Activated CD4-positive, alpha-beta T cell treated with anti-CD3 and anti-CD28 coated beads, Interleukin-2, amount 10 ng/mL, durations not matched to agents 24 days and 14 days (primary cell): ENCODE measurements around the gene PILRA. TPM values are rescaled to one million over a fixed set of nuclear protein-coding genes. Genes with fewer than 3 reads are reported as not detected.

ENCODE experiments used
- DNase-seq: peaks from one replicate; pipeline ENCODE4 v3.0.0; 2022
- H3K27ac Mint-ChIP-seq: one replicate; pipeline ENCODE4 v1.8.0; 2022; ENCODE audit warnings: mild to moderate bottlenecking, mixed read lengths
- H3K27me3 Mint-ChIP-seq: one replicate; pipeline ENCODE4 v1.8.0; 2022; ENCODE audit warnings: mixed read lengths
- H3K36me3 Mint-ChIP-seq: one replicate; pipeline ENCODE4 v1.8.0; 2022; ENCODE audit warnings: low read depth, mild to moderate bottlenecking, mixed read lengths
- H3K4me1 Mint-ChIP-seq: one replicate; pipeline ENCODE4 v1.8.0; 2021; ENCODE audit warnings: mixed read lengths
- H3K4me3 Mint-ChIP-seq: one replicate; pipeline ENCODE4 v1.8.0; 2022; ENCODE audit warnings: mild to moderate bottlenecking, moderate library complexity, mixed read lengths
- H3K9me3 Mint-ChIP-seq: one replicate; pipeline ENCODE4 v1.8.0; 2021; ENCODE audit warnings: mixed read lengths
- intact Hi-C: fragments of 100-400 bp; cut with micrococcal nuclease; formaldehyde crosslinking; loops from one replicate; pipeline ENCODE4 v1.15.1; 2023
- total RNA-seq: library from RNA; stranded (reverse); gene quantifications from 2 replicates; pipeline ENCODE4 v1.2.3, GENCODE V29; 2022

PILRA gene
- total RNA-seq, 1 donor from 2014 or later, result 11.6 TPM

DNA sequence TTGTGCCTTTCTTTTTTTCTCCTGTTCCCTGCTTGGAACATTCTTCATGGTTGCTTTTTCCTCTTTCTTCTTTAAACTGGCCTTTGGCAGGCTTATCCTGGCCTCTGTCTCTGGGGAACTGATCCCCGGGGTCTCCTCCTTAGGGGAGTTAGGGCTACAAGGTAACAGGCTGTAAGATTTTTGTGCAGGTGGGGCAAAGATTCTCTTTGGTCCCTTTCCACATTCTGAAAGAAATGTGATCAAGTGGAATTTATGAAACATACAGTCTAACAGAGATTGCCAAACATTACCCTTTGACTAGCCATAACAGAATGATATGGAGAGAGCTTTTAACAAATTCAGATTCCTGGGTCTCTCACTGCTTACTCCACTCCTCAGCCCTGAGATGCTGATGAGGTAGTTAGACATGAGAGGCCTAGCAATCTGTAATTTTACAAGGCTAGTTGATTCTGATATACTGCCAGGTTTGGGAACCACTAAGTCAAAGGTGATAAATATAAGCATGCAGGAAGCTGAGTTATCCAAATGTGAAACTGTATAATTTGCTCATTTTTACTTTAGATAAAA lies 46.5 kb downstream of the PILRA start:
- no peaks in the 10 kb centered on the region for H3K9me3 Mint-ChIP-seq
- H3K36me3 Mint-ChIP-seq, result no peaks in the 10 kb centered on the region
- no peak for DNase-seq
- H3K4me3 Mint-ChIP-seq, result no peak overlapping the region
- H3K27me3 Mint-ChIP-seq, result peaks cover 4% of the 10 kb centered on the region
- no peaks in the 10 kb centered on the region for H3K4me1 Mint-ChIP-seq
- intact Hi-C loops, result no loop called here
- no peak overlapping the region for H3K27ac Mint-ChIP-seq

DNA sequence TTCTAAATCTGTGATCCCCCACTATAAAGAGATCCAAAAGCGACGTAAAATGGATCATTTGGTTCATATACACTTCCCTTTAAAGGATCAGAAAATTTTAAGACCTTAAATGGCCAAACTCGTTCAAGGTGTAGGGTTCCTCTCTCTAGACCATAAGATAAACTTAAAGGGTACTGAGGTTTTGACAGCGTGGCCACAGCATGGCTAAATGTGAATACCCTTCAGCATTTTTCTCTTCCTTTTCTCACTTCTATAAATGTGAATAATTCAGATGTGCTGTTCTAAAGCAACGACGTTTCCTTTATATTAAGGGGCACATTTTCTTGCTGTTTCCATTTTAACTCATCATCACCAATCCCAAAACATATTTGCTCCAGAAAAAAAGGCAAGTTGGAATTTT lies 50.0 kb downstream of the PILRA start:
- Mint-ChIP-seq H3K27me3 (peaks cover 11% of the 10 kb centered on the region), H3K27ac (no peak overlapping the region), H3K4me1 (peaks cover under 1% of the 10 kb centered on the region), H3K36me3 (no peaks in the 10 kb centered on the region), H3K9me3 (peaks cover 4% of the 10 kb centered on the region), H3K4me3 (no peak overlapping the region)
- intact Hi-C loops, result no loop called here
- no peak for DNase-seq

DNA sequence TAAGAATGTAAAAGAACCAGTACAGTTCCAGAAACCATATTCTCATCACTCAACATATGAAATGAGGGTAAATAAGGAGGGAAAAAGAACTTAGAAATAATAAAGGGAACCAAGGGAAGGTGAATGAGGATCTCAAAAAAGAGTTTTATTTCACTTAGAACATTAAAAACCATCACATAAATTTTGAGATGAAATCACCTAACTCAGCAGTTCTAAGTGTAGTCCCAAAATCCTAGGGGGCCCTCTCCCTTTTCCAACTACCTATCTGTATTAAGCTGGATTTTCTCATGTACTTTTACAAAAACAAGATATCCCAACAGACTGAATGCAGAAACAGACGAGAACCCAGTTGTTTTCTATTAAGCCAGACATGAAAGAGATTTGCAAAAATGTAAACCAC lies 52.1 kb downstream of the PILRA start:
- peaks cover 12% of the 10 kb centered on the region for H3K36me3 Mint-ChIP-seq
- intact Hi-C loops, result loop anchor here (5.0 kb wide), 1 partner anchor 278 kb away; the partner anchor contains the start of gene LAMTOR4
- peaks cover 4% of the 10 kb centered on the region for H3K9me3 Mint-ChIP-seq
- peaks cover 11% of the 10 kb centered on the region for H3K27me3 Mint-ChIP-seq
- no peak overlapping the region for H3K27ac Mint-ChIP-seq
- DNase-seq, result no peak
- peaks cover 12% of the 10 kb centered on the region for H3K4me1 Mint-ChIP-seq
- H3K4me3 Mint-ChIP-seq, result no peak overlapping the region

DNA sequence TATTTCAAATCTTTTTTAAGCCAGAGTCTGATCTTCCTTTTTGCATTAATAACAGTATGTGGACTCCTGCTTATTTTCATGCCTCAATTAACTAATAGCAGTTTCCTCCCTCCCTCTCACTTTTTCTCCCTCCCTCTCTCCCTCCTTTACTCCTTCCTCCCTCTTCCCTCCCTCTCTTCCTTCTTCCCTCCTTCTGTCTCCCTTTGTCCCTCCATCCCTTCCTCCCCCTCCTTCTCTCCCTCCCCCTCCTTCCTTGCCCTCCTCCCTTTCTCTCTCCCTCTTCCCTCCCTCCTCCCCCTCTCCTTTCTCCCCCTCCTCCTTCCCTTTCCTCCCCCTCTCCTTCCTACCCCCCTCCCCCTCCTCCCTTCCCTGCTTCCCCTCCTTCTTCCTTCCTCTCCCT lies 53.2 kb downstream of the PILRA start:
- Mint-ChIP-seq H3K27me3 (peaks cover 11% of the 10 kb centered on the region), H3K36me3 (peaks cover 17% of the 10 kb centered on the region), H3K27ac (no peak overlapping the region), H3K4me3 (no peak overlapping the region), H3K4me1 (peaks cover 17% of the 10 kb centered on the region), H3K9me3 (peaks cover 4% of the 10 kb centered on the region)
- intact Hi-C loops, result loop anchor here (5.0 kb wide), 1 partner anchor 279 kb away; the partner anchor contains the start of gene LAMTOR4
- no peak for DNase-seq

DNA sequence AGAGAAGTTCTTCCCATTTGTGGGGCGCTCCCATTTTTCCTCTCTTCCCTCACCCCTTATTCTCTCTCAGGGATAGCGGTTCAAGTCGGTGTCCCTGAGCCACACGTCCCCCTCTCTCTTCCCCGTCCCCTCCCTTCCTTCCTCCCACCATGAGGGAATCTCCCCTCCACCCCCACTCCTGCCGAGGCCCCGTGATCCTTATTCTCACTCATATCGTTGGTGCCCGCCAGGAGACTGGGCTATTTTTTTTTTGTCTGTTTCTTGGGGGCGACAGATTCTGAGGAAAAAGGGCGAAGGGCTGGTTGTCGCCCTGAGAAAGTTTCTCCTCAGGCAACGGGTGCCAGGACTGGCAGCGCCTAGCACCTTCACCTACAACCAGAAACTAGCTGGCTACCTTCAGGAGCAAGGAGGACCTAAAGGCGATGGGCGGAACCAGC lies 54.5 kb downstream of the PILRA start:
- Mint-ChIP-seq H3K9me3 (peaks cover 4% of the 10 kb centered on the region), H3K4me1 (peaks cover 30% of the 10 kb centered on the region), H3K27me3 (peaks cover 11% of the 10 kb centered on the region), H3K27ac (peak overlapping the region; percentile 97), H3K36me3 (peaks cover 27% of the 10 kb centered on the region), H3K4me3 (peak overlapping the region; percentile 95)
- intact Hi-C loops, result loop anchor here (1.0 to 5.0 kb wide), 11 partner anchors 9 to 955 kb away; partner anchors contain the start of genes AGFG2, CNPY4, LAMTOR4 and MBLAC1
- no peak for DNase-seq

DNA sequence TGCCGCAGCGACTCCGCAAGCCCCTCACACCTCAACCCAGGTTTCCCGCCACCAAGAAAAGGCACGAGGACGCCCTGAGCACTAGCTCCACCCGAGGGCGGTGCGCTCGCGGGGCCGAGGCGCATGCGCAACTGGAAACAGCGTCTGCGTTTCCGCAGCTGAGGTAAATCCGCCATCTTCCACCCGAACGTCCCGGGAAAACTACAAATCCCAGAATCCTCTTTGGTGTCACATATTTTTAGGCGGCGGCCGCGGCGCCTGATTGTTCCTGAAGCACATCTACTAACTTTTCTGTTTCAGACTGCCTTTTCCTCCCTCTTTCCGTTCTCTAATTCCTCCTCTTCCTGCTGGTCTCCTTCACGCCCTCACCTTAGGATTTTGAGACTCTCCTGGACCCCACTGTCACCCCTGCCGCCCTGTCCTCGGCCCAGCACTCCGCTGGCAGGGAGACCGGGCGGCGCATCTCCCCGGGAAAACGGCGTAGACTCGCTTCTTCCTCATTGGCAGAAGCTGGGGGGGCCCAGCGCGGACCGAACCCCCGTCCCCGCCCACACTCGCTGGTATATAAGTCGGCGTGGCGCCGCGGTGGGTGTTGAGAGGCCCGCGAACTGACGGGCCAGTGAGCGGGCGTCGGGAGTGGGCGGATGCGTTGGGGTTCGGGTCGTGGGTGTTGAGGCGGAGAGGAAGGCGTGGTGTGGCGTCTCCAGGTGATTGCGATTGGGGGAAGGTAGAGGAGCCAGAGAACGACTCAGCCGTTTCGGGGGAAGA lies 55.1 kb downstream of the PILRA start, which contains the start of gene ZCWPW1:
Gene ZCWPW1 (minus strand): TSS at position 505 of the 768 bp plus-strand sequence. CDS start 8,054 bp downstream, outside the sequence.
- H3K4me3 Mint-ChIP-seq, result peak within 1 kb of the TSS; percentile 95
- intact Hi-C loops, result loop anchor here (1.0 to 5.0 kb wide), 11 partner anchors 8 to 956 kb away; partner anchors contain the start of genes AGFG2, CNPY4, LAMTOR4 and MBLAC1
- H3K27ac Mint-ChIP-seq, result peak within 1 kb of the TSS; percentile 97

DNA sequence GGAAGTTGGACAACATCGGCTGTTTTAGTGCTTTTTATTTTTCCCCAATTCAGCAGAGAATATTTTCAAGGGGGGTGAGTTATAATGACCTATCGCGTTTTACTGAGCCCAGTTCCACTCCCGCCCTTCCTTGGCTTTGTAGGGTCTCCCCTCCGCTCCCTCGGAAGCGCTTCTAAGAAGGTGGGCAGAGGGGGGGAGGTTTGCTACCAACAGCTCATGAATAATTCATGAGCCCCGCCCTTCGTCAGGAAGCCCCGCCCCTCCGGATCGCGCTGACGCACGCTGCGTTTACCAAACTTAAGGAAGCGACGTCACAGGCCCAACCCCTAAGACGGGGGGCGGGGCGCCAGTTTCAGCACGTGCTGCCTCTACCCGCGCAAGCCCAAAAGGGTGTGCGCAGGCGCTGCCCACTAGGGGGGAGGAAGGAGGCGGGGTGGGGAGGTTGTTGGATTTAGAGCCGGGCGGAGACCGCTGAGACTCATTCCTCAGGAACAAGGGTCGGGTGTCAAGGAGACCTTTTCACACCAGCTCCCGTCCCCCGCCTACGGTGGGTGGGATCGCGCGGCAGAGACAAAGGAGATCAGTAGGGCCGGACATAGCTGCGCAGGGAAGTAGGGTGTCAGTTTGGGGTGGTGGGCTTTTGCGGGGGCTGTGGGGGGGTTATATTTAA lies 55.8 kb downstream of the PILRA start:
- Mint-ChIP-seq H3K4me3 (peak overlapping the region; percentile 95), H3K27ac (peak overlapping the region; percentile 97), H3K27me3 (peaks cover 11% of the 10 kb centered on the region), H3K4me1 (peaks cover 43% of the 10 kb centered on the region), H3K36me3 (peaks cover 40% of the 10 kb centered on the region), H3K9me3 (peaks cover 4% of the 10 kb centered on the region)
- peak; percentile 100 for DNase-seq
- intact Hi-C loops, result loop anchor here (1.0 to 5.0 kb wide), 14 partner anchors 7 to 956 kb away; partner anchors contain the start of genes AGFG2, CNPY4, FBXO24 and LAMTOR4

More for the DNA sequence above, 55.1 kb downstream of the PILRA start, which contains the start of gene ZCWPW1:
- peaks cover 4% of the 10 kb centered on the region for H3K9me3 Mint-ChIP-seq
- peaks cover 36% of the 10 kb centered on the region for H3K4me1 Mint-ChIP-seq
- H3K36me3 Mint-ChIP-seq, result peaks cover 33% of the 10 kb centered on the region
- H3K27me3 Mint-ChIP-seq, result peaks cover 11% of the 10 kb centered on the region
- DNase-seq, result peak; percentile 99

DNA sequence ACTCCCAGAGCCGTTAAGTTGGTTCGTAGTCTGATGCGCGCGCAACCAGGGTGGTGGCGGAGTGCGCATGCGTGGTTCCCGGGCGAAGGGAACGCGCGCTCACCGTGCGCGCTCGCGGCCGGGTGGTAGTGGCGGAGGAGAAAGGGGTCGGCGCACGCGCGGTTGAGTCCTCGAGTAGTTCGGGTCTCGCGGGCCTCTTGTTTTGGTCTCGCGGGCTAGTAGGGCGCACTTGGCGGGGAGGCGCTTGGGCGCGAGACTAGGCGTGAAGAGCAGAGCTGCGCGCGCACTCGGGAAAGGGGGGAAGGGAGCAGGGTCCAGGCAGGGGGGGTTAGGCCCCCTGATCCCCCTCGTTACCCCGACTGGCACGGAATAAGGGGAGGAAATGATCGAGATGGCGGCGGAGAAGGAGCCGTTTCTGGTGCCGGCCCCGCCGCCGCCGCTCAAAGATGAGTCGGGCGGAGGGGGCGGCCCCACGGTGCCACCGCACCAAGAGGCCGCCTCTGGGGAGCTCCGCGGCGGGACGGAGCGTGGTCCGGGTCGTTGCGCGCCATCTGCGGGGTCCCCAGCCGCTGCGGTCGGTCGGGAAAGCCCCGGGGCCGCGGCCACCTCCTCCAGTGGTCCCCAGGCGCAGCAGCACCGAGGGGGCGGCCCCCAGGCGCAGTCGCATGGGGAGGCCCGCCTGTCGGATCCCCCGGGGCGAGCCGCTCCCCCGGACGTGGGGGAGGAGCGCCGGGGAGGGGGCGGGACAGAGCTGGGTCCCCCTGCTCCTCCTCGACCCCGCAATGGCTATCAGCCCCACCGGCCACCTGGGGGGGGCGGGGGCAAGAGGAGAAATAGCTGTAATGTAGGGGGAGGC lies 56.6 kb downstream of the PILRA start, which contains the start of gene MEPCE:
Gene MEPCE (plus strand): TSS at position 195 of the 856 bp plus-strand sequence. CDS start 188 bp downstream, at position 383.
- Mint-ChIP-seq H3K27me3 (peaks cover 11% of the 10 kb centered on the region), H3K9me3 (peaks cover 4% of the 10 kb centered on the region), H3K36me3 (peaks cover 48% of the 10 kb centered on the region), H3K4me1 (peaks cover 51% of the 10 kb centered on the region), H3K4me3 (peak within 1 kb of the TSS; percentile 95), H3K27ac (peak within 1 kb of the TSS; percentile 97)
- DNase-seq, result peak; percentile 98
- intact Hi-C loops, result loop anchor here (1.0 to 10.0 kb wide), 11 partner anchors 49 to 957 kb away; partner anchors contain the start of genes AGFG2, CNPY4, FBXO24 and LAMTOR4

DNA sequence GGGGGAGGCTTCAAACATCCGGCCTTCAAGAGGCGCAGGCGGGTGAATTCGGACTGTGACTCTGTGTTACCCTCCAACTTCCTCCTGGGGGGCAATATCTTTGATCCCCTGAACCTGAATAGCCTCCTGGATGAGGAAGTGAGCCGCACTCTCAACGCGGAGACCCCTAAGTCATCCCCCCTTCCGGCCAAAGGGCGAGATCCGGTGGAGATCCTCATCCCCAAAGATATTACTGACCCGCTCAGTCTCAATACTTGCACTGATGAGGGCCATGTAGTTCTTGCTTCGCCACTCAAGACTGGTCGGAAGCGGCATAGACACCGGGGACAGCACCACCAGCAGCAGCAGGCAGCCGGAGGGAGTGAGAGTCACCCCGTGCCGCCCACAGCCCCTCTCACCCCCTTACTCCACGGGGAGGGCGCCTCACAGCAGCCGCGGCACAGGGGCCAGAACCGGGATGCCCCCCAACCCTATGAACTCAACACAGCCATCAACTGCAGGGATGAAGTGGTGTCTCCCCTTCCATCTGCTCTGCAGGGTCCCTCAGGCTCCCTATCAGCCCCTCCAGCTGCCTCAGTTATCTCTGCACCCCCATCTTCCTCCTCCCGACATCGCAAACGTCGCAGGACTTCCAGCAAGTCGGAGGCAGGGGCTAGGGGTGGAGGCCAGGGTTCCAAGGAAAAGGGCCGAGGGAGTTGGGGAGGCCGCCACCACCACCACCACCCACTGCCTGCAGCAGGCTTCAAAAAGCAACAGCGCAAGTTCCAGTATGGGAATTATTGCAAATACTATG lies 57.4 kb downstream of the PILRA start:
- peaks cover 55% of the 10 kb centered on the region for H3K4me1 Mint-ChIP-seq
- peak overlapping the region; percentile 95 for H3K4me3 Mint-ChIP-seq
- peaks cover 55% of the 10 kb centered on the region for H3K36me3 Mint-ChIP-seq
- peak overlapping the region; percentile 95 for H3K27ac Mint-ChIP-seq
- intact Hi-C loops, result loop anchor here (10.0 kb wide), 1 partner anchor 444 kb away; the partner anchor contains the start of gene SRRT
- peaks cover 11% of the 10 kb centered on the region for H3K27me3 Mint-ChIP-seq
- H3K9me3 Mint-ChIP-seq, result peaks cover 4% of the 10 kb centered on the region
- peak; percentile 69 for DNase-seq

DNA sequence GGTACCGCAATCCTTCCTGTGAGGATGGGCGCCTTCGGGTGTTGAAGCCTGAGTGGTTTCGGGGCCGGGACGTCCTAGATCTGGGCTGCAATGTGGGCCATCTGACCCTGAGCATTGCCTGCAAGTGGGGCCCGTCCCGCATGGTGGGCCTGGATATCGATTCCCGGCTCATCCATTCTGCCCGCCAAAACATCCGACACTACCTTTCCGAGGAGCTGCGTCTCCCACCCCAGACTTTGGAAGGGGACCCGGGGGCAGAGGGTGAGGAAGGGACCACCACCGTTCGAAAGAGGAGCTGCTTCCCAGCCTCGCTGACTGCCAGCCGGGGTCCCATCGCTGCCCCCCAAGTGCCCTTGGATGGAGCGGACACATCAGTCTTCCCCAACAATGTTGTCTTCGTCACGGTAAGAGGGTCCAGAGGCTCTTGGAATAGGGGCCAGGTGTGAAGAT lies 58.0 kb downstream of the PILRA start:
- H3K9me3 Mint-ChIP-seq, result peaks cover 4% of the 10 kb centered on the region
- peaks cover 55% of the 10 kb centered on the region for H3K4me1 Mint-ChIP-seq
- H3K36me3 Mint-ChIP-seq, result peaks cover 57% of the 10 kb centered on the region
- H3K4me3 Mint-ChIP-seq, result peak overlapping the region; percentile 95
- DNase-seq, result no peak
- intact Hi-C loops, result loop anchor here (10.0 kb wide), 1 partner anchor 443 kb away; the partner anchor contains the start of gene SRRT
- peaks cover 8% of the 10 kb centered on the region for H3K27me3 Mint-ChIP-seq
- peak overlapping the region; percentile 62 for H3K27ac Mint-ChIP-seq

DNA sequence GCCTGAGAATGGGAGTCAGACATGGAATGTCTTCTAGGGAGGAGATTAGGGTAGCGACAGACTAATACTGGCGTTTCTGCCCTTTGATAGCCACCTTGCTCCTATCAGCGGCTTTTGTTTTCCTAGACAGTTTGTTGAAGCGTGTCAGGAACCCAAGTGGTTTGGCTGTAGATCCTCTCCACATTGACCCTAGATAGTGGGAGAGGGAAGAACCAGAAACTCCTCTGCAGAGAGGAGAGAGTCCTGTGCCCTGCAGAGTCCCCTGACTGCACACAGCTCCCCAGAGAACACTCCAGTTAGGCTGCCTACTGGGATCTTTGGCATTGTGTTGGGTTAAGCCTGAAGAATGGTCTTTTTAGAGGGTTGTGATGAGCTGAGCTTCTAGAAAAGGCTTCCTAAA lies 58.8 kb downstream of the PILRA start:
- Mint-ChIP-seq H3K27ac (peak overlapping the region; percentile 62), H3K4me3 (peak overlapping the region; percentile 95), H3K9me3 (peaks cover 4% of the 10 kb centered on the region), H3K4me1 (peaks cover 55% of the 10 kb centered on the region), H3K27me3 (peaks cover 8% of the 10 kb centered on the region), H3K36me3 (peaks cover 58% of the 10 kb centered on the region)
- no peak for DNase-seq
- intact Hi-C loops, result loop anchor here (10.0 kb wide), 1 partner anchor 443 kb away; the partner anchor contains the start of gene SRRT
